NB4 (cell line): ENCODE measurements around the gene KIRREL3.

Experiments used
- CTCF ChIP-seq: IDR thresholded peaks from one replicate; pipeline ENCODE4 v1.5.1; 2012; ENCODE audit warnings: low read depth, low read length
- MAX ChIP-seq: IDR thresholded peaks from 2 replicates; pipeline ENCODE4 v1.6.1; 2011; ENCODE audit warnings: low read depth, low read length
- MYC ChIP-seq: IDR thresholded peaks from 2 replicates; pipeline ENCODE4 v1.6.1; 2011; ENCODE audit warnings: low read depth, low read length
- POLR2A ChIP-seq: IDR thresholded peaks from 2 replicates; pipeline ENCODE4 v1.6.1; 2011; ENCODE audit warnings: mild to moderate bottlenecking; ENCODE audit not compliant: insufficient read length; ENCODE audit errors: extremely low read depth

GRCh38 chr11:126603486-126603885 lies 397.1 kb downstream of the KIRREL3 start:
- TF ChIP-seq CTCF (no peak), POLR2A (no peak), MAX (no peak), MYC (no peak)
